RWPE2 (cell line): ENCODE results near the gene H2BK1.

Experiments
- ATAC-seq: fragments of 200-7000 bp; cut with Tn5 transposase; 3 replicates; pipeline ENCODE4 v1.9.1; 2021; ENCODE audit warnings: low read depth
- DNase-seq: peaks from one replicate; pipeline ENCODE4 v3.0.0-alpha.2; 2020; ENCODE audit warnings: low spot score
- H3K27ac ChIP-seq: fragments of 450-650 bp; 2 replicates; pipeline ENCODE4 v1.5.1; 2017; ENCODE audit warnings: mild to moderate bottlenecking; ENCODE audit not compliant: poor library complexity, severe bottlenecking
- H3K27me3 ChIP-seq: fragments of 250-450 bp; sonication (Bioruptor Pico); 2 replicates; pipeline ENCODE4 v1.5.1; 2021; ENCODE audit warnings: mild to moderate bottlenecking, moderate library complexity; ENCODE audit not compliant: insufficient read depth, poor library complexity, severe bottlenecking
- H3K36me3 ChIP-seq: fragments of 250-450 bp; sonication (Bioruptor Pico); 2 replicates; pipeline ENCODE4 v1.5.1; 2020; ENCODE audit warnings: low read depth, mild to moderate bottlenecking, moderate library complexity
- H3K4me1 ChIP-seq: fragments of 250-450 bp; sonication (Bioruptor Pico); 2 replicates; pipeline ENCODE4 v1.5.1; 2021; ENCODE audit warnings: mild to moderate bottlenecking, moderate library complexity; ENCODE audit not compliant: insufficient read depth, poor library complexity, severe bottlenecking
- H3K4me3 ChIP-seq: fragments of 250-450 bp; sonication (Bioruptor Pico); 2 replicates; pipeline ENCODE4 v1.5.1; 2021; ENCODE audit warnings: mild to moderate bottlenecking, moderate library complexity; ENCODE audit not compliant: severe bottlenecking
- H3K9me3 ChIP-seq: fragments of 250-450 bp; sonication (Bioruptor Pico); 2 replicates; pipeline ENCODE4 v1.5.1; 2021; ENCODE audit warnings: mild to moderate bottlenecking, moderate library complexity; ENCODE audit not compliant: severe bottlenecking
- CTCF ChIP-seq: fragments of 450-650 bp; IDR thresholded peaks from one replicate; pipeline ENCODE4 v1.5.1; 2017; ENCODE audit warnings: mild to moderate bottlenecking, moderate library complexity; ENCODE audit not compliant: poor library complexity, severe bottlenecking

H2BK1 gene

GRCh38 chr7:151242159-151243044 lies 32.1 kb upstream of the H2BK1 start:
- H3K27me3 ChIP-seq, result peaks cover 9% of the 10 kb centered on the region
- ATAC-seq (no peak), DNase-seq (peak; percentile 25)
- H3K36me3 ChIP-seq, result peaks cover 4% of the 10 kb centered on the region; the same call in 1 of the 2 replicates
- H3K9me3 ChIP-seq, result no peaks in the 10 kb centered on the region
- H3K27ac ChIP-seq, result no peak overlapping the region
- no peaks in the 10 kb centered on the region for H3K4me1 ChIP-seq
- no peak overlapping the region for H3K4me3 ChIP-seq
- TF ChIP-seq CTCF, result no peak

- no peak overlapping the region for H3K4me3 ChIP-seq
- DNase-seq (no peak), ATAC-seq (no peak)
- no peak overlapping the region for H3K27ac ChIP-seq
- H3K27me3 ChIP-seq, result peaks cover 9% of the 10 kb centered on the region
- H3K4me1 ChIP-seq, result no peaks in the 10 kb centered on the region
- peaks cover 6% of the 10 kb centered on the region for H3K36me3 ChIP-seq
- H3K9me3 ChIP-seq, result no peaks in the 10 kb centered on the region
- no peak for TF ChIP-seq CTCF
These were observed 31.4 kb upstream of the H2BK1 start for GRCh38 chr7:151241755-151242096.

GRCh38 chr7:151240942-151241754 lies 30.9 kb upstream of the H2BK1 start:
- no peak overlapping the region for H3K27ac ChIP-seq
- H3K4me1 ChIP-seq, result no peaks in the 10 kb centered on the region
- peak; percentile 34 for DNase-seq
- no peak for TF ChIP-seq CTCF
- no peak overlapping the region for H3K4me3 ChIP-seq
- peaks cover 9% of the 10 kb centered on the region for H3K27me3 ChIP-seq
- no peak for ATAC-seq
- no peaks in the 10 kb centered on the region for H3K9me3 ChIP-seq
- peaks cover 11% of the 10 kb centered on the region for H3K36me3 ChIP-seq

- DNase-seq, result no peak
- TF ChIP-seq CTCF, result no peak
- peaks cover 9% of the 10 kb centered on the region for H3K27me3 ChIP-seq
- no peaks in the 10 kb centered on the region for H3K4me1 ChIP-seq
- H3K27ac ChIP-seq, result no peak overlapping the region
- ATAC-seq, result no peak
- no peak overlapping the region for H3K4me3 ChIP-seq
- H3K9me3 ChIP-seq, result no peaks in the 10 kb centered on the region
- peaks cover 18% of the 10 kb centered on the region for H3K36me3 ChIP-seq
These were observed 30.2 kb upstream of the H2BK1 start for GRCh38 chr7:151240536-151240935.
